Neutrophil (primary cell): ENCODE data around the gene OSBPL2.

Experiments used
- H3K27ac ChIP-seq: fragments of 200-600 bp; sonication (generic); 2 replicates; pipeline ENCODE4 v1.5.1; 2016; ENCODE audit warnings: mild to moderate bottlenecking, moderate library complexity
- H3K27me3 ChIP-seq: fragments of 200-600 bp; sonication (generic); 2 replicates; pipeline ENCODE4 v1.6.0; 2016; ENCODE audit warnings: mild to moderate bottlenecking
- H3K36me3 ChIP-seq: fragments of 200-600 bp; sonication (generic); 2 replicates; pipeline ENCODE4 v1.5.1; 2017
- H3K4me1 ChIP-seq, 2 experiments: fragments of 200-600 bp in 1 of 2; sonication (generic) in 1 of 2; 1 replicate in 1 of 2; 2 replicates in 1 of 2; pipeline versions ENCODE4 v1.5.1 to v1.6.1; 2013 to 2016; ENCODE audit warnings: low read depth in 1 of 2, low read length in 1 of 2, mild to moderate bottlenecking in 1 of 2, moderate library complexity in 1 of 2; ENCODE audit not compliant: control insufficient read depth in 1 of 2, insufficient read depth in 1 of 2
- H3K4me3 ChIP-seq, 2 experiments: fragments of 200-600 bp in 1 of 2; sonication (generic) in 1 of 2; 1 replicate in 1 of 2; 2 replicates in 1 of 2; pipeline ENCODE4 v1.5.1; 2013 to 2016; ENCODE audit warnings: low read depth in 1 of 2, low read length in 1 of 2, mild to moderate bottlenecking in 1 of 2, moderate library complexity in 1 of 2
- H3K9me3 ChIP-seq: fragments of 200-600 bp; sonication (generic); 2 replicates; pipeline ENCODE4 v1.5.1; 2016
- TF ChIP-seq, protein P1 (sequence below): fragments of 200-600 bp; sonication (generic); IDR thresholded peaks from 2 replicates; pipeline ENCODE4 v1.5.1; 2016; ENCODE audit warnings: antibody characterized with exemption

The OSBPL2 gene

DNA sequence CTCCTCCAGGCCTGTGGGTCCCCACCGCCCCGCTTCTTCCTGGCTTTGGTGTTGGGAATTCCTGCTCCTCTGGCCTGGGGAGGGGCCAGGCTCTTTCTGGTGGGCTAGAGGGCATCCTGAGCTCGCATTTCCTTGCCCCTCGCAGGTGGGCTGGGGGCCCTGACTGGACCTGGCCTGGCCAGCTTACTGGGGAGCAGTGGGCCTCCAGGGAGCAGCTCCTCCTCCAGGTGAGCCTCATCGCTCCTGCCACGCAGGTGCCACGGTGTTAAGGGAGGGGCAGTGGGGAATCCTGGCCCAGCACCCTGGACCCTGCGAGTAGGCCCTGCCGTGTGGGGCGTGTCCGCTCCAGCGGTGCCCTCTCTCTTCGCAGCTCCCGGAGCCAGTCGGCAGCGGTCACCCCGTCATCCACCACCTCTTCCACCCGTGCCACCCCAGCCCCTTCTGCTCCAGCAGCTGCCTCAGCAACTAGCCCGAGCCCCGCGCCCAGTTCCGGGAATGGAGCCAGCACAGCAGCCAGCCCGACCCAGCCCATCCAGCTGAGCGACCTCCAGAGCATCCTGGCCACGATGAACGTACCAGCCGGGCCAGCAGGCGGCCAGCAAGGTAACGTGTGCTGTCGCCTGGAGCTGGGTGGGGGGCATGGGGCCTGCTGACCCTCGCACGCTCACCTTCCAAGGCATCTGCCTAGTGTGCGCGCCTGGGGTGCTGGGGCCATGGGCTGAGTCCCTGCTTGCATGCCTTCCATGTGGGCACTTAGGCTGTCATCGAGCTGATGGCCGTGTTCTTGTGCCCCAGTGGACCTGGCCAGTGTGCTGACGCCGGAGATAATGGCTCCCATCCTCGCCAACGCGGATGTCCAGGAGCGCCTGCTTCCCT, 69.1 kb downstream of the OSBPL2 start:
- Histone ChIP-seq H3K36me3 (peaks cover 60% of the 10 kb centered on the region), H3K4me1 (peaks cover 15 to 21% of the 10 kb centered on the region in 2 experiments), H3K27ac (no peak overlapping the region), H3K9me3 (no peaks in the 10 kb centered on the region), H3K27me3 (no peaks in the 10 kb centered on the region), H3K4me3 (no peak overlapping the region)
- TF ChIP-seq, protein P1, sequence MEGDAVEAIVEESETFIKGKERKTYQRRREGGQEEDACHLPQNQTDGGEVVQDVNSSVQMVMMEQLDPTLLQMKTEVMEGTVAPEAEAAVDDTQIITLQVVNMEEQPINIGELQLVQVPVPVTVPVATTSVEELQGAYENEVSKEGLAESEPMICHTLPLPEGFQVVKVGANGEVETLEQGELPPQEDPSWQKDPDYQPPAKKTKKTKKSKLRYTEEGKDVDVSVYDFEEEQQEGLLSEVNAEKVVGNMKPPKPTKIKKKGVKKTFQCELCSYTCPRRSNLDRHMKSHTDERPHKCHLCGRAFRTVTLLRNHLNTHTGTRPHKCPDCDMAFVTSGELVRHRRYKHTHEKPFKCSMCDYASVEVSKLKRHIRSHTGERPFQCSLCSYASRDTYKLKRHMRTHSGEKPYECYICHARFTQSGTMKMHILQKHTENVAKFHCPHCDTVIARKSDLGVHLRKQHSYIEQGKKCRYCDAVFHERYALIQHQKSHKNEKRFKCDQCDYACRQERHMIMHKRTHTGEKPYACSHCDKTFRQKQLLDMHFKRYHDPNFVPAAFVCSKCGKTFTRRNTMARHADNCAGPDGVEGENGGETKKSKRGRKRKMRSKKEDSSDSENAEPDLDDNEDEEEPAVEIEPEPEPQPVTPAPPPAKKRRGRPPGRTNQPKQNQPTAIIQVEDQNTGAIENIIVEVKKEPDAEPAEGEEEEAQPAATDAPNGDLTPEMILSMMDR: no peak

DNA sequence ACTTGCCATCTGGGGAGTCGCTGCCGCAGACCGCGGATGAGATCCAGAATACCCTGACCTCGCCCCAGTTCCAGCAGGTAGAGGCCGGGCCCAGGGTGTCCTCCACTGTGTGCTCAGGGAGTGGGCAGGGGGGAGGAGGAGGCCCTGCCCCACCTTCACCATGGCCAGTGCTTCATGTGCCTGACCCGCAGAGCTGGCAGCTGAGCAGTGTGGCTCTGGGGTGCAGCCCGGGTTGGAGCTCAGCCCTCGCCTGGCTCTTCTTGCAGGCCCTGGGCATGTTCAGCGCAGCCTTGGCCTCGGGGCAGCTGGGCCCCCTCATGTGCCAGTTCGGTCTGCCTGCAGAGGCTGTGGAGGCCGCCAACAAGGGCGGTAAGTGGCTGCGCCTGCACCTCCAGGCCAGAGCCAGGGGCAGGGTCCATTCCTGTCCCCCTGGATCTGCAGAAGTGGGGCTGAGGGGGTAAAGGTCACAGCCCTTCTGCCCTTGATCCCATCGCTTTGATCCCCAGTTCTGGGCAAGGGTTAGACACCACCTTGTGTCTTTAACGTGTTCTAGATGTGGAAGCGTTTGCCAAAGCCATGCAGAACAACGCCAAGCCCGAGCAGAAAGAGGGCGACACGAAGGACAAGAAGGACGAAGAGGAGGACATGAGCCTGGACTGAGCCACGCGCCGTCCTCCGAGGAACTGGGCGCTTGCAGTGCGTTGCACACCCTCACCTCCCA, 69.9 kb downstream of the OSBPL2 start:
- Histone ChIP-seq H3K36me3 (peaks cover 60% of the 10 kb centered on the region), H3K9me3 (no peaks in the 10 kb centered on the region), H3K27me3 (no peaks in the 10 kb centered on the region), H3K27ac (no peak overlapping the region), H3K4me3 (no peak overlapping the region), H3K4me1 (peaks cover 14 to 20% of the 10 kb centered on the region in 2 experiments)
- TF ChIP-seq, protein P1: no peak

DNA sequence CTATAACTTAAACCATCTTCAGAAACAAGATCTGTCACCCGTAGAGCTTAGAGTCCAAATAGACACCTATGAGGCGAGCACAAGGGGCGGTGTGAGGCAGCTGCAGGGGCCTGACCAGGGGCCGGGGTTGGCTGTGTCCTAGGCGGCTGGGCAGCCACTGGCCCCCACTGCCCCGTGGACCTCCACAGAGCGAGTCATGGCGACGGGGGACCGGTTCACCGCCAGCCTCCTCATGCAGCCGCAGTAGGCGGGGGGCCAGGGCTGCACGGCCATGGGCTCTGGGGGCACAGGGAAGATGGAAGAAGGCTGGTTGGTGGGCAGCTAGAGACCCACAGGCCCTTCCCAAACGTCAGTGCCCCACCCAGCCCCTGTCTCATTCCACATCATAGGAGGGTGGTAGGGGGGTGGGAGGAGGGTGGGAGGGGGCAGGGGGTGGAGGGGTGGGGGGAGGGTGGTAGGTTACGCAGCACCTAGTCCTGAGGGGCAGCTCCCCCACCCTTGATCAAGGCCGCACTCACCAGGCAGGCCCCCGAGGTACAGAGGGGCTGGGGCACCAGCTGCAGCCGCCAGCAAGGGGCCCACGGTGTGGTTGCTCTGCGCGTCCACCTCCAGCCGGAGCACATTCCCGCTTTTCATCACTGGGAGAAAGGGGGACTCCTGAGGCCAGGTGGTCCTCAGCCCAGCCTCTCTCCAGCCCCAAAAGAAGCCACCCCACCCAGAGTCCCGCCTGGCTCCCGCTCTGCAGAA, 71.0 kb downstream of the OSBPL2 start:
- TF ChIP-seq, protein P1: no peak
- Histone ChIP-seq H3K27me3 (no peaks in the 10 kb centered on the region), H3K9me3 (no peaks in the 10 kb centered on the region), H3K36me3 (peaks cover 55% of the 10 kb centered on the region), H3K4me1 (peaks cover 3 to 9% of the 10 kb centered on the region in 2 experiments), H3K27ac (no peak overlapping the region), H3K4me3 (no peak overlapping the region)

DNA sequence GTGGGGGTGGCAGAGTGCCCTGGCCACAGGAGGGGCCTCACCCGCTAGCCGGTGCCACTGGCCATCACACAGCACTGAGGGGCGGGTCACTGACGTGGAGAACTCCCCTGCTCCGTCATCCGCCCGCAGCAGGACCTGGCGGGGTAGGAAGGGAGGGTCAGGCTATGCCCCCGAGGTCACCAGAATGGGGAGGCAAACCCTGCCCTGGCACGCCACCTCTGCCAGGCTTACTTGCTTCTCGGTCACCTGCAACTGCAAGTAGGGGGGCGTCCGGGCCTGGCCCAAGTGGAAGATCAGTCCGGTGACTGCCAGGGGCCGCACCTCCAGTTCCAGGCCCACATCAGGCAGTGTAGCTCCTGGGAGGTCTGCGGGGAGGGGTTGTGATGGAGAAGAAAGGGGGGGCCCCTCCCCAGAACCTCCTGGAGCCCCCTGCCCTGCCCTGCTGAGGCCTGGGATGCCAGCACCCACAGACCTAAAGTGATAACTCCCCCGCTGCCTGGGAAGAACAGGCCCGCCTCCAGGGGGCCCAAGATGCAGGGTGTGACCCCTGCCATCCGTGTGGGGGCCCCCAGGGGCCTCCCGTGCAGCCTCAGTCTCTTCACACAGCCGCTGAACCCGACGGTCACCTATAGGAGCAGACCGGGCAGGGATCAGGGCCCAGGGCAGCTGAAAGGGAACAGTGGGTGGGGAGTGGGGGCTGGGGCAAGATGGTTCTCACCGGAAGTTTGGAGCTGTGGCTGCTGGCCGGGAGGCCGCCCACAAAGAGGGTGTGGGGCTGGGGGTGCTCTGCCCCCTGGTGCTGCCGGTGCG, 71.8 kb downstream of the OSBPL2 start:
- peaks cover 48% of the 10 kb centered on the region for H3K36me3 ChIP-seq
- H3K9me3 ChIP-seq: no peaks in the 10 kb centered on the region
- no peak overlapping the region for H3K4me3 ChIP-seq
- no peak overlapping the region for H3K27ac ChIP-seq
- peaks cover 0 to 1% of the 10 kb centered on the region in 2 experiments for H3K4me1 ChIP-seq
- H3K27me3 ChIP-seq: no peaks in the 10 kb centered on the region
- TF ChIP-seq, protein P1: no peak

DNA sequence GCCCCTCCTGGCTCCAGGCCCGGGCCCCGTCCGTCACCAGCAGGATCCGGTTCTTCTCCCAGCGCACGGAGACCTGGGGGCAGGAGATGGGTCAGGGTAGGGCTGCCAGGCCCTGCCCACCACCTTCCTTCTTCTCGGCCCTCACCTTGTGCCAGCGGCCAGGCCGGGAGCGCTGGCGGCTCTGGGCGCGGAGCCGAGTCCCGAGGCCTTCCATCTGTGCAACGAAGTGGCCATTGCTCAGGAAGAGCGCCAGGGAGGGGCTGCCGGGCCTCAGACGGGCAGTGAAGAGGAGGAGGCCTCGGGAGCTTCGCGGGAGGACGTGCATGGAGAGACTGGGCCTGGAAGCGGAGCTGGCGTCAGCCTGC, 72.4 kb downstream of the OSBPL2 start:
- no peaks in the 10 kb centered on the region for H3K4me1 ChIP-seq
- no peak overlapping the region for H3K4me3 ChIP-seq
- TF ChIP-seq, protein P1: no peak
- peaks cover 42% of the 10 kb centered on the region for H3K36me3 ChIP-seq
- no peaks in the 10 kb centered on the region for H3K9me3 ChIP-seq
- no peak overlapping the region for H3K27ac ChIP-seq
- no peaks in the 10 kb centered on the region for H3K27me3 ChIP-seq
